ENCODE data around the gene NFATC1.

Gene NFATC1

DNA sequence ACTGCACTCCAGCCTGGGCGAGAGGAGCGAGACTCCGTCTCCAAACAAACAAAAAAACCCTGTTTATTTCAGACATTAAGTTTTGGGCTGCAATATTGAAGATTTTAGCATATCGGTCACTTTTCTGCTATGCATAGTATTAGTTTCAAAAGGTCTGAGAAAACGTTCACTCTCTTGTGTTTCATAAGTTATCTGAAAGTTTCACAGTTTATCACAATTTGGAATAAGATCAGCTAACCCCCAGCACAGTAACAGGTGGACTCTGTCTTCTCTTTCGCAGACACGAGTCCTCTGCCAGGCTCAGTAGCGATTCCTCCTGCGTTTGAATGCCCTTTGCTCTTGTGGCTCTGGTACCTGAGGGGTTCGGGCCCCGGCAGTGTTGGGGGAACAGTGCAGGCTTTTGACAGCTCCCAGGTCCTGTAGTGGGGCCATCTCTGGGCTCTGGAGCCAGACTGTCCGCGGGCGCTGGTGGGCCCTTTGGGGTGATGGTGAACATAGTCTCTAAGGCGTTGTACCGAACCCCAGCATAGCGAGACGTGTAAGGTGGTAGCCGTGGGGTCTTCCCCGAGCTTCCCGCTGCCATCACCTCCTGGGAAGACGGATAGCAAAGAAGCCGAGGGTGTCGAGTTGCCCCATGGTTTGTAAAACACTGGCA lies 20.4 kb downstream of the NFATC1 start:
- Histone ChIP-seq H3K4me1 (no peaks in the 10 kb centered on the region), H2AFZ (no peak overlapping the region), H3K9me3 (ENCODE audit: control insufficient read depth, low read length) (no peaks in the 10 kb centered on the region), H3K4me2 (ENCODE audit: low read length) (no peak overlapping the region), H3K27ac (no peak overlapping the region), H3K27me3 (ENCODE audit: control insufficient read depth, insufficient read depth, low read length) (no peaks in the 10 kb centered on the region), H3K36me3 (ENCODE audit: control insufficient read depth, insufficient read depth, low read length) (no peaks in the 10 kb centered on the region), H3K79me2 (no peaks in the 10 kb centered on the region), H3K4me3 (ENCODE audit: low read depth, low read length) (no peak overlapping the region), H3K9ac (no peak overlapping the region)
- TF ChIP-seq, protein P1, sequence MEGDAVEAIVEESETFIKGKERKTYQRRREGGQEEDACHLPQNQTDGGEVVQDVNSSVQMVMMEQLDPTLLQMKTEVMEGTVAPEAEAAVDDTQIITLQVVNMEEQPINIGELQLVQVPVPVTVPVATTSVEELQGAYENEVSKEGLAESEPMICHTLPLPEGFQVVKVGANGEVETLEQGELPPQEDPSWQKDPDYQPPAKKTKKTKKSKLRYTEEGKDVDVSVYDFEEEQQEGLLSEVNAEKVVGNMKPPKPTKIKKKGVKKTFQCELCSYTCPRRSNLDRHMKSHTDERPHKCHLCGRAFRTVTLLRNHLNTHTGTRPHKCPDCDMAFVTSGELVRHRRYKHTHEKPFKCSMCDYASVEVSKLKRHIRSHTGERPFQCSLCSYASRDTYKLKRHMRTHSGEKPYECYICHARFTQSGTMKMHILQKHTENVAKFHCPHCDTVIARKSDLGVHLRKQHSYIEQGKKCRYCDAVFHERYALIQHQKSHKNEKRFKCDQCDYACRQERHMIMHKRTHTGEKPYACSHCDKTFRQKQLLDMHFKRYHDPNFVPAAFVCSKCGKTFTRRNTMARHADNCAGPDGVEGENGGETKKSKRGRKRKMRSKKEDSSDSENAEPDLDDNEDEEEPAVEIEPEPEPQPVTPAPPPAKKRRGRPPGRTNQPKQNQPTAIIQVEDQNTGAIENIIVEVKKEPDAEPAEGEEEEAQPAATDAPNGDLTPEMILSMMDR (IDR thresholded peaks at IDR 0.05) = no peak

DNA sequence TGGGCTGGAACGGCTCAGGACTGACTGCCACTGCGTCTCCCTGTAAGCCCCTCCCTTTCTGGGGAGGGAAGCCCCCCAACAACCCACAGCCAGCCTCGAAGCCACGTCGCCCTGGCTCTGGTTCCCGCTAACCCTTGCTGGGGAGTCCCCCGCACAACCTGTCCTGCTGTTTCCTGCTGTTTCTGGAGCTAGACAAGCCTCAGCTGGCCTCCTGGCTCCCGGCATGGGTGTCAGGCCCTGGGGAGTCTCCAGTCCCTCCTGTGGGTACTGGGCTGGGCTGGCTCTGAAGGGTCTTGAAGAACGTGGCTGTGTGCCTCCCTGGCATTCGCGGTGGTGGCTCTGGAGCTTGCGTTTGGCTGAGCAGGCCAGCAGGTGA lies 20.9 kb downstream of the NFATC1 start:
- Histone ChIP-seq H3K9ac (no peak overlapping the region), H3K9me3 (ENCODE audit: control insufficient read depth, low read length) (no peaks in the 10 kb centered on the region), H3K4me3 (ENCODE audit: low read depth, low read length) (no peak overlapping the region), H2AFZ (no peak overlapping the region), H3K79me2 (no peaks in the 10 kb centered on the region), H3K4me1 (no peaks in the 10 kb centered on the region), H3K27me3 (ENCODE audit: control insufficient read depth, insufficient read depth, low read length) (no peaks in the 10 kb centered on the region), H3K4me2 (ENCODE audit: low read length) (no peak overlapping the region), H3K27ac (no peak overlapping the region), H3K36me3 (ENCODE audit: control insufficient read depth, insufficient read depth, low read length) (no peaks in the 10 kb centered on the region)
- TF ChIP-seq, protein P1 (IDR thresholded peaks at IDR 0.05) = no peak

DNA sequence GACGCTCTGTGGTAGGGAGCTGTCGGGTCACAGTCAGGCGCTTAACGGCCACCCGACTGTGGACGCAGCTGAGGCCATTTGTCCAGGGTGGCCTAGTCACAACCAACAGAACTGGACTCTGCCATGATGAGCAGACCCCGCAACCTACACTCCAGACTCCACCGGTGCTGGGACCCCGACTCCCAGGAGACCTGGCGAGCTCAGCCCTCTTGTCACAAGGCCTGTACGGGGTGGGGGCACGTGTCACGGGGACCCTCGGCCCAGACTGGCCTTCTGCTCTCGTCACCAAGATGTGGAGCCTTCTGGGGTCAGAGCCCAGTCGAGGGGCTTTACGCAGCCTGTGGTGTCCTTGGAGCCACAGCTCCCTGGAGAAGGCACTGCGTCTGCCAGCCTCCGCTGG lies 22.5 kb downstream of the NFATC1 start:
- TF ChIP-seq, protein P1 (IDR thresholded peaks at IDR 0.05) = no peak
- no peaks in the 10 kb centered on the region for H3K36me3 ChIP-seq (ENCODE audit: control insufficient read depth, insufficient read depth, low read length)
- H3K27ac ChIP-seq = no peak overlapping the region
- no peak overlapping the region for H3K4me2 ChIP-seq (ENCODE audit: low read length)
- no peaks in the 10 kb centered on the region for H3K4me1 ChIP-seq
- no peak overlapping the region for H3K4me3 ChIP-seq (ENCODE audit: low read depth, low read length)
- H2AFZ ChIP-seq = no peak overlapping the region
- no peak overlapping the region for H3K9ac ChIP-seq
- no peaks in the 10 kb centered on the region for H3K79me2 ChIP-seq
- no peaks in the 10 kb centered on the region for H3K9me3 ChIP-seq (ENCODE audit: control insufficient read depth, low read length)
- no peaks in the 10 kb centered on the region for H3K27me3 ChIP-seq (ENCODE audit: control insufficient read depth, insufficient read depth, low read length)

DNA sequence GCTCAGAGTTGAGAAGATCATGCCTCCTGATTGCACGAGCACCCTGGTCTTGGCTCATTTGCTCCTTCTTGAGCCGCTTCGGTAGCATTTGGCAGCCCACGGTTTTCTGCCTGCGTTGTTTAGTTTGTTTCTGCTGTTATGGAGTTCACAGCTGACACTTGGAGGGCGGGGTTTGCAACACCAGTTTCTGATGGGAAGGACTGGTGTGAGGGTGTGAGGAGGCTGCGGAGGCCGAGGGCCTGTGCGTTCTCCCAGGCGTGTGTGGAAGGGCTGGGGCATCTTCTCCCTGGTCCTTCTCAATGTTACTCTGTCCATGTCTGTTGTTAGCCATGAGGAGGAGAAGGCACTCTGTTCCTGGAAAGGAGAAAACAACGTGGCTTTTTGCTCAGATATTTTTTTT lies 22.9 kb downstream of the NFATC1 start:
- Histone ChIP-seq H3K4me3 (ENCODE audit: low read depth, low read length) (no peak overlapping the region), H3K9ac (no peak overlapping the region), H3K9me3 (ENCODE audit: control insufficient read depth, low read length) (no peaks in the 10 kb centered on the region), H2AFZ (no peak overlapping the region), H3K27me3 (ENCODE audit: control insufficient read depth, insufficient read depth, low read length) (no peaks in the 10 kb centered on the region), H3K36me3 (ENCODE audit: control insufficient read depth, insufficient read depth, low read length) (no peaks in the 10 kb centered on the region), H3K4me1 (no peaks in the 10 kb centered on the region), H3K4me2 (ENCODE audit: low read length) (no peak overlapping the region), H3K27ac (no peak overlapping the region), H3K79me2 (no peaks in the 10 kb centered on the region)
- TF ChIP-seq, protein P1 (IDR thresholded peaks at IDR 0.05) = no peak

DNA sequence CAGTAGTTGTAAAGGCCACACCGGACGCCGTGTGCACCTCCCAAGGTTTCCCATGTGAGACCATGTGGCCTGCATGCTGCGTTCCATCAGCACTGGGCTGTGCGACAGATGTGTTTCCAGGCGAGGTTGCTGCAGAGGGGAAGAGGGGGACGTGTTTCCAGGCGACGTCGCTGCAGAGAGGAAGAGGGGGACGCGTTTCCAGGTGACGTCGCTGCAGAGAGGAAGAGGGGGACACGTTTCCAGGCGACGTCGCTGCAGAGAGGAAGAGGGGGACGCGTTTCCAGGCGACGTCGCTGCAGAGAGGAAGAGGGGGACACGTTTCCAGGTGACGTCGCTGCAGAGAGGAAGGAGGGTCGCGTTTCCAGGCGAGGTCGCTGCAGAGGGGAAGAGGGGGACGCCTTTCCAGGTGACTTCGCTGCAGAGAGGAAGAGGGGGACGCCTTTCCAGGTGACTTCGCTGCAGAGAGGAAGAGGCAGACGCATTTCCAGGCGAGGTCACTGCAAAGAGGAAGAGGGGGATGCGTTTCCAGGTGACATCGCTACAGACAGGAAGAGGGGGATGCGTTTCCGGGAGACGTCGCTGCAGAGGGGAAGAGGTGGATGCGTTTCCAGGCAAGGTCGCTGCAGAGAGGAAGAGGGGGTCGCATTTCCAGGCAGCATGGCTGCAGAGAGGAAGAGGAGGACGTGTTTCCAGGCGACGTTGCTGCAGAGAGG lies 24.5 kb downstream of the NFATC1 start:
- Histone ChIP-seq H3K27ac (no peak overlapping the region), H3K79me2 (no peaks in the 10 kb centered on the region), H3K9ac (no peak overlapping the region), H3K9me3 (ENCODE audit: control insufficient read depth, low read length) (no peaks in the 10 kb centered on the region), H3K27me3 (ENCODE audit: control insufficient read depth, insufficient read depth, low read length) (no peaks in the 10 kb centered on the region), H3K4me1 (no peaks in the 10 kb centered on the region), H2AFZ (no peak overlapping the region), H3K36me3 (ENCODE audit: control insufficient read depth, insufficient read depth, low read length) (no peaks in the 10 kb centered on the region), H3K4me3 (ENCODE audit: low read depth, low read length) (no peak overlapping the region), H3K4me2 (ENCODE audit: low read length) (no peak overlapping the region)
- TF ChIP-seq, protein P1 (IDR thresholded peaks at IDR 0.05) = no peak

All from parathyroid adenoma (tissue), 2 donors.